ENCODE measurements around the gene TMEM179. TPM values are rescaled to one million over a fixed set of nuclear protein-coding genes. Genes with fewer than 3 reads are reported as not detected.

Gene TMEM179
- total and polyA plus RNA-seq, 2 of the 13 experiments (the other 11 are each of a cell fraction or from before 2014, with no cell fraction given): not detected

DNA sequence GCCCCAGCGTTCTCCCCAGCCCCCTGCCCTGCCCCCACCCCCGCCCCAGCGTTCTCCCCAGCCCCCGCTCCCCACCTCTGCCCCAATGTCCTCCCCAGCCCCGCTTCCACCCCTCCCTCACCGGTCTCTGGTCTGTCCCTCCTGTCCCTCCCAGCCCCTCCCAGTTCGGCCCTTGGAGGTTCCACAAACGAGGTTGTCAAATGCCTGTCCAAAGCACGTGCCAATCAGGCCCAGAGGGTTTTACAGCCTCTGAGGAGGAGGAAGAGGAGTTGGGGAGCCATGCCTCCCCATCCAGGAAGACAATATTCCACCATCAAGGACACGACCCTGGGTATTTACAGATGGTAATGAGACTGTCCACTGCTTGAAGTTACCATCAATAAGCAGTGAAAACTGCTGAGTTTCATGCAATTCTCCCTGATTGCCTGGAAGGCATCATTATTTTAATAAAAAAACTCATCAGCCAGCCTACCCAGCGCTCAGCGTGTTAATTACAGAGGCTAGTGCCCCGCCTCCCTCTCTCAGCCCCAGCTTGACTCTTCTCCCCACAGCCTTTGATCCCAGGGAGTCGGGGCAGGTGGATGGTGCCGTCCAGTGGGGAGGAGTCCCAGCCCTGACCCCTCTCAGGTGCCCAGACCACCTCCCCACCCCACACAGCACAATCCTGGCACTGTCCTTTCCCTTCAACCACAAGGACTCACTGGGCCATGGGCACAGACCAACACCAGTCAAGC is 55.6 kb downstream of the TMEM179 start:
- H3K9me3 ChIP-seq (ENCODE audit: low read length): no peaks in the 10 kb centered on the region
- H3K4me1 ChIP-seq (ENCODE audit: insufficient read depth, low read length): no peaks in the 10 kb centered on the region
- FAIRE-seq: no peak
- POLR2A ChIA-PET: no interaction called here
- H3K9ac ChIP-seq (ENCODE audit: insufficient read depth, low read depth, low read length): no peak overlapping the region
- CTCF ChIA-PET (ENCODE audit: low intra/inter-chr PET ratio, low total read pairs): no interaction called here
- in situ Hi-C loops (cut with HindIII; ENCODE audit: extremely low pct_ligation_motif_present, low pct_unique_long_range_greater_than_20kb): no loop called here
- H2AFZ ChIP-seq (ENCODE audit: low read length): no peak overlapping the region
- H3K4me3 ChIP-seq (replicated peaks in 1 of 3; ENCODE audit: insufficient read depth in 1 of 3, low read depth in 2 of 3, low read length in 3 of 3): no peak overlapping the region
- no peak overlapping the region for H3K27ac ChIP-seq (ENCODE audit: extremely low read length, insufficient read depth, low read length)
- TF ChIP-seq, protein P1, sequence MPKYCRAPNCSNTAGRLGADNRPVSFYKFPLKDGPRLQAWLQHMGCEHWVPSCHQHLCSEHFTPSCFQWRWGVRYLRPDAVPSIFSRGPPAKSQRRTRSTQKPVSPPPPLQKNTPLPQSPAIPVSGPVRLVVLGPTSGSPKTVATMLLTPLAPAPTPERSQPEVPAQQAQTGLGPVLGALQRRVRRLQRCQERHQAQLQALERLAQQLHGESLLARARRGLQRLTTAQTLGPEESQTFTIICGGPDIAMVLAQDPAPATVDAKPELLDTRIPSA (CRISPR knock-in tag; IDR thresholded peaks at IDR 0.05; ENCODE audit: borderline replicate concordance): no peak
- no peak for TF ChIP-seq NCOA2 (CRISPR knock-in tag; IDR thresholded peaks at IDR 0.05)
- no peak for TF ChIP-seq UBTF (CRISPR knock-in tag; IDR thresholded peaks at IDR 0.05)
- TF ChIP-seq, protein P2, sequence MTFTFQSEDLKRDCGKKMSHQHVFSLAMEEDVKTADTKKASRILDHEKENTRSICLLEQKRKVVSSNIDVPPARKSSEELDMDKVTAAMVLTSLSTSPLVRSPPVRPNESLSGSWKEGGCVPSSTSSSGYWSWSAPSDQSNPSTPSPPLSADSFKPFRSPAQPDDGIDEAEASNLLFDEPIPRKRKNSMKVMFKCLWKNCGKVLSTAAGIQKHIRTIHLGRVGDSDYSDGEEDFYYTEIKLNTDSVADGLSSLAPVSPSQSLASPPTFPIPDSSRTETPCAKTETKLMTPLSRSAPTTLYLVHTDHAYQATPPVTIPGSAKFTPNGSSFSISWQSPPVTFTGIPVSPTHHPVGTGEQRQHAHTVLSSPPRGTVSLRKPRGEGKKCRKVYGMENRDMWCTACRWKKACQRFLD (CRISPR knock-in tag; IDR thresholded peaks at IDR 0.05; ENCODE audit: borderline replicate concordance): no peak
- no peak for TF ChIP-seq ARID3A (IDR thresholded peaks at IDR 0.05; ENCODE audit: low read depth, low read length)
- TF ChIP-seq RXRA (CRISPR knock-in tag; IDR thresholded peaks at IDR 0.05): no peak
- TF ChIP-seq NFKBIZ (CRISPR knock-in tag; IDR thresholded peaks at IDR 0.05): no peak
- TF ChIP-seq ZFP36 (IDR thresholded peaks at IDR 0.05; ENCODE audit: borderline replicate concordance, low read depth, low read length, partially characterized antibody): no peak
- TF ChIP-seq ZNF747 (CRISPR knock-in tag; IDR thresholded peaks at IDR 0.05; ENCODE audit: borderline replicate concordance): no peak
- no peak for TF ChIP-seq RBAK (CRISPR knock-in tag; IDR thresholded peaks at IDR 0.05)
- TF ChIP-seq ZBTB21 (CRISPR knock-in tag; IDR thresholded peaks at IDR 0.05): no peak
- TF ChIP-seq ZSCAN31 (CRISPR knock-in tag; IDR thresholded peaks at IDR 0.05; ENCODE audit: low read depth): no peak
- TF ChIP-seq, protein P3, sequence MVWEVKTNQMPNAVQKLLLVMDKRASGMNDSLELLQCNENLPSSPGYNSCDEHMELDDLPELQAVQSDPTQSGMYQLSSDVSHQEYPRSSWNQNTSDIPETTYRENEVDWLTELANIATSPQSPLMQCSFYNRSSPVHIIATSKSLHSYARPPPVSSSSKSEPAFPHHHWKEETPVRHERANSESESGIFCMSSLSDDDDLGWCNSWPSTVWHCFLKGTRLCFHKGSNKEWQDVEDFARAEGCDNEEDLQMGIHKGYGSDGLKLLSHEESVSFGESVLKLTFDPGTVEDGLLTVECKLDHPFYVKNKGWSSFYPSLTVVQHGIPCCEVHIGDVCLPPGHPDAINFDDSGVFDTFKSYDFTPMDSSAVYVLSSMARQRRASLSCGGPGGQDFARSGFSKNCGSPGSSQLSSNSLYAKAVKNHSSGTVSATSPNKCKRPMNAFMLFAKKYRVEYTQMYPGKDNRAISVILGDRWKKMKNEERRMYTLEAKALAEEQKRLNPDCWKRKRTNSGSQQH (CRISPR knock-in tag; IDR thresholded peaks at IDR 0.05; ENCODE audit: low read depth): no peak
- no peaks in the 10 kb centered on the region for H3K36me3 ChIP-seq (replicated peaks in 1 of 2; ENCODE audit: control insufficient read depth in 1 of 2, insufficient read depth in 2 of 2, low read length in 2 of 2)
- H3K4me2 ChIP-seq (ENCODE audit: low read depth, low read length): no peak overlapping the region
- 10% methylated on average over 14 of the region's 15 CpGs for WGBS (ENCODE audit: low lambda C conversion rate)
- no peak for ATAC-seq
- H4K20me1 ChIP-seq (ENCODE audit: insufficient read depth, low read length): peaks cover 3% of the 10 kb centered on the region; the same call in 1 of the 2 replicates
- BruUV-seq (replicated peaks): no TSS peak
- DNase-seq (ENCODE audit: low spot score): no peak
- intact Hi-C loops (cut with micrococcal nuclease; ENCODE audit: unreplicated experiment): no loop called here
- H3K79me2 ChIP-seq (ENCODE audit: insufficient read depth, low read length): no peaks in the 10 kb centered on the region
- H3K27me3 ChIP-seq (ENCODE audit: control insufficient read depth in 1 of 2, insufficient read depth in 2 of 2, low read length in 2 of 2): peaks cover 13 to 83% of the 10 kb centered on the region in 2 experiments; a peak in 4 of 5 replicates

Measured in HepG2 (cell line).